Measurements from ENCODE around the gene PPA2. TPM values are rescaled to one million over a fixed set of nuclear protein-coding genes. Genes with fewer than 3 reads are reported as not detected.

Gene PPA2
- total and polyA plus RNA-seq, 12 donors: 61.7 to 342 (median 112) TPM

GRCh38 chr4:105357258-105357980 lies 116.4 kb downstream of the PPA2 start:
- Histone ChIP-seq H3K4me1 (replicated peaks in 1 of 2) (no peaks in the 10 kb centered on the region), H3K4me3 (no peak overlapping the region), H3K27me3 (no peaks in the 10 kb centered on the region), H3K9me3 (replicated peaks in 1 of 3) (no peaks in the 10 kb centered on the region), H3K27ac (no peak overlapping the region), H3K36me3 (replicated peaks in 1 of 2) (no peaks in the 10 kb centered on the region)
- intact Hi-C loops (cut with DNase I): no loop called here
- no peak for DNase-seq
- TF ChIP-seq CTCF (IDR thresholded peaks at IDR 0.05): no peak
- TF ChIP-seq POLR2A (IDR thresholded peaks at IDR 0.05): no peak

GRCh38 chr4:105356194-105356593 lies 117.7 kb downstream of the PPA2 start:
- intact Hi-C loops (cut with DNase I): no loop called here
- WGBS, 4 donors: 80 to 88% (median 86%) methylated on average over 1 of the region's 1 CpG
- Histone ChIP-seq H3K36me3 (replicated peaks in 1 of 2) (no peaks in the 10 kb centered on the region), H3K9me3 (replicated peaks in 1 of 3) (no peaks in the 10 kb centered on the region), H3K4me3 (no peak overlapping the region), H3K4me1 (replicated peaks in 1 of 2) (no peaks in the 10 kb centered on the region), H3K27ac (no peak overlapping the region), H3K27me3 (no peaks in the 10 kb centered on the region)
- TF ChIP-seq CTCF (IDR thresholded peaks at IDR 0.05) (no peak), POLR2A (IDR thresholded peaks at IDR 0.05) (no peak)
- no peak for DNase-seq

- TF ChIP-seq CTCF (IDR thresholded peaks at IDR 0.05) (no peak), POLR2A (IDR thresholded peaks at IDR 0.05) (no peak)
- DNase-seq: no peak
- Histone ChIP-seq H3K4me3 (no peak overlapping the region), H3K27me3 (no peaks in the 10 kb centered on the region), H3K27ac (no peak overlapping the region), H3K9me3 (replicated peaks in 1 of 3) (no peaks in the 10 kb centered on the region), H3K36me3 (replicated peaks in 1 of 2) (no peaks in the 10 kb centered on the region), H3K4me1 (replicated peaks in 1 of 2) (no peaks in the 10 kb centered on the region)
- WGBS, 4 donors: 52 to 59% (median 56%) methylated on average over 3 of the region's 3 CpGs
- intact Hi-C loops (cut with DNase I): no loop called here
Measured at GRCh38 chr4:105352826-105353225, 121.0 kb downstream of the PPA2 start.

- Histone ChIP-seq H3K9me3 (replicated peaks in 1 of 3) (no peaks in the 10 kb centered on the region), H3K36me3 (replicated peaks in 1 of 2) (no peaks in the 10 kb centered on the region), H3K27me3 (no peaks in the 10 kb centered on the region), H3K4me3 (no peak overlapping the region), H3K27ac (no peak overlapping the region), H3K4me1 (replicated peaks in 1 of 2) (no peaks in the 10 kb centered on the region)
- intact Hi-C loops (cut with DNase I): no loop called here
- no peak for DNase-seq
- 88 to 94% (median 93%) methylated on average over 2 of the region's 2 CpGs for WGBS, 4 donors
- TF ChIP-seq POLR2A (IDR thresholded peaks at IDR 0.05) (no peak), CTCF (IDR thresholded peaks at IDR 0.05) (no peak)
Measured at GRCh38 chr4:105351861-105352260, 122.0 kb downstream of the PPA2 start.

All from adrenal gland (tissue), 12 donors.